Measurements from ENCODE around the gene INO80B. TPM values are rescaled to one million over a fixed set of nuclear protein-coding genes. Genes with fewer than 3 reads are reported as not detected.
A peak's percentile ranks its signal among the peaks of the same experiment; 100 is the strongest.

INO80B gene
- total and polyA plus RNA-seq, 2 donors (not counting 1 experiment from before 2014, with no cell fraction given) = 6.9 to 13.0 TPM

DNA sequence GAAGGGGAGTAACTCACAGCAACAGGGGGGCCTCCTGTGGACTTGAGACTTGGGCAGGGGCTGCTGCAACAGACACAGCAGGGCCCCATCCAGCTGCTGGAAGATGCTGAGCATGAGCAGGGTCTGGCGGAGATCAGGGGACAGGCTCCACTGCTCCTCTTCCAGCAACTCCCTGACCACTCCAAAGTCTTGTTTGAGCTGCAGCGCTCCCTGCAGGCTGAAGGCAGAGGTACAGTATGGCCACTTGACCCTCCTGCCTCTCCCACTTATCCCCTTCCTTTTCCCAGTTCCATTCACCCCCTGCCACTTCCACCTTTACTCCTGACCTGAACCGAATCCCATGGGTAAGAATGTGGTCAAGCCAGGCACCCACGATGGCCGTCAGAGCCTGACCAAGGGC is 20.0 kb downstream of the INO80B start:
- peaks cover 2% of the 10 kb centered on the region for H3K4me1 ChIP-seq (ENCODE audit: control insufficient read depth, extremely low read depth, insufficient read depth, low read length)
- TF ChIP-seq, protein P1, sequence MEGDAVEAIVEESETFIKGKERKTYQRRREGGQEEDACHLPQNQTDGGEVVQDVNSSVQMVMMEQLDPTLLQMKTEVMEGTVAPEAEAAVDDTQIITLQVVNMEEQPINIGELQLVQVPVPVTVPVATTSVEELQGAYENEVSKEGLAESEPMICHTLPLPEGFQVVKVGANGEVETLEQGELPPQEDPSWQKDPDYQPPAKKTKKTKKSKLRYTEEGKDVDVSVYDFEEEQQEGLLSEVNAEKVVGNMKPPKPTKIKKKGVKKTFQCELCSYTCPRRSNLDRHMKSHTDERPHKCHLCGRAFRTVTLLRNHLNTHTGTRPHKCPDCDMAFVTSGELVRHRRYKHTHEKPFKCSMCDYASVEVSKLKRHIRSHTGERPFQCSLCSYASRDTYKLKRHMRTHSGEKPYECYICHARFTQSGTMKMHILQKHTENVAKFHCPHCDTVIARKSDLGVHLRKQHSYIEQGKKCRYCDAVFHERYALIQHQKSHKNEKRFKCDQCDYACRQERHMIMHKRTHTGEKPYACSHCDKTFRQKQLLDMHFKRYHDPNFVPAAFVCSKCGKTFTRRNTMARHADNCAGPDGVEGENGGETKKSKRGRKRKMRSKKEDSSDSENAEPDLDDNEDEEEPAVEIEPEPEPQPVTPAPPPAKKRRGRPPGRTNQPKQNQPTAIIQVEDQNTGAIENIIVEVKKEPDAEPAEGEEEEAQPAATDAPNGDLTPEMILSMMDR (conservative IDR thresholded peaks at IDR 0.05 in 1 of 2, IDR thresholded peaks at IDR 0.05 in 1 of 2; ENCODE audit: low read depth in 1 of 2, low read length in 2 of 2) = peak; percentile 7 to 41
- no peak for TF ChIP-seq EZH2 (IDR thresholded peaks at IDR 0.05; ENCODE audit: low read length, missing control alignments)
- no peak overlapping the region for H2AFZ ChIP-seq (ENCODE audit: low read length)
- peaks cover 11% of the 10 kb centered on the region for H3K36me3 ChIP-seq (ENCODE audit: control insufficient read depth, insufficient read depth, low read length)
- no peak for DNase-seq (ENCODE audit: low read depth in 2 of 2)
- H3K27me3 ChIP-seq (ENCODE audit: control insufficient read depth, insufficient read depth, low read length) = no peaks in the 10 kb centered on the region
- no peaks in the 10 kb centered on the region for H4K20me1 ChIP-seq (ENCODE audit: control insufficient read depth, extremely low read depth, insufficient read depth, low read length)
- H3K27ac ChIP-seq (ENCODE audit: insufficient read depth, low read length) = no peak overlapping the region
- H3K9me3 ChIP-seq (ENCODE audit: control insufficient read depth, insufficient read depth, low read depth, low read length) = no peaks in the 10 kb centered on the region
- no peak overlapping the region for H3K4me2 ChIP-seq (ENCODE audit: extremely low read depth, insufficient read depth, low read length)
- H3K79me2 ChIP-seq (ENCODE audit: control insufficient read depth, insufficient read depth, low read length) = no peaks in the 10 kb centered on the region
- no peak overlapping the region for H3K4me3 ChIP-seq (replicated peaks in 1 of 4; ENCODE audit: control extremely low read depth in 1 of 4, insufficient read depth in 1 of 4, low read depth in 3 of 4, low read length in 4 of 4)
- H3K9ac ChIP-seq (ENCODE audit: insufficient read depth, low read length) = no peak overlapping the region

DNA sequence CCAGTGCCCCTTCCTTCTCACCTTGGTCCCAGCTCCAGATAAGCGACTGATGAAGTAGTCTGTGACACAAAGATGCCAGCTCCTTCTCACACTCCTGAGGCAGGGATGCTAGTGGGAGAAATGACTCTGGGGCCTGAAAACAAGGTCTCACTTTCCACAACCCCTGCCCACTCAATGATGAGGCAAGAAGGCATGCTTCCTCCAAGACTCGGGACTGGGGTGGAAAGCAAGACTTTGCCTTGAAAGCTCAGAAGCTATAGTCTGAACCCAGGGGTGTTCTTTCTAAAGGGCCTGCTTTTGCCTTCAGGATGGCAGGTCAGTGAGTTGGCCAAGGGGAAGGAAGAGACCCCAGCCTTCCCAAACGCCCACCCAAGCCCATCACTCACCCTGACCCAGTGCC is 26.5 kb downstream of the INO80B start:
- no peak overlapping the region for H3K9ac ChIP-seq (ENCODE audit: insufficient read depth, low read length)
- peak in 1 of 2 donors; percentile 11 for DNase-seq (ENCODE audit: low read depth in 2 of 2)
- H3K79me2 ChIP-seq (ENCODE audit: control insufficient read depth, insufficient read depth, low read length) = peaks cover 24% of the 10 kb centered on the region

DNA sequence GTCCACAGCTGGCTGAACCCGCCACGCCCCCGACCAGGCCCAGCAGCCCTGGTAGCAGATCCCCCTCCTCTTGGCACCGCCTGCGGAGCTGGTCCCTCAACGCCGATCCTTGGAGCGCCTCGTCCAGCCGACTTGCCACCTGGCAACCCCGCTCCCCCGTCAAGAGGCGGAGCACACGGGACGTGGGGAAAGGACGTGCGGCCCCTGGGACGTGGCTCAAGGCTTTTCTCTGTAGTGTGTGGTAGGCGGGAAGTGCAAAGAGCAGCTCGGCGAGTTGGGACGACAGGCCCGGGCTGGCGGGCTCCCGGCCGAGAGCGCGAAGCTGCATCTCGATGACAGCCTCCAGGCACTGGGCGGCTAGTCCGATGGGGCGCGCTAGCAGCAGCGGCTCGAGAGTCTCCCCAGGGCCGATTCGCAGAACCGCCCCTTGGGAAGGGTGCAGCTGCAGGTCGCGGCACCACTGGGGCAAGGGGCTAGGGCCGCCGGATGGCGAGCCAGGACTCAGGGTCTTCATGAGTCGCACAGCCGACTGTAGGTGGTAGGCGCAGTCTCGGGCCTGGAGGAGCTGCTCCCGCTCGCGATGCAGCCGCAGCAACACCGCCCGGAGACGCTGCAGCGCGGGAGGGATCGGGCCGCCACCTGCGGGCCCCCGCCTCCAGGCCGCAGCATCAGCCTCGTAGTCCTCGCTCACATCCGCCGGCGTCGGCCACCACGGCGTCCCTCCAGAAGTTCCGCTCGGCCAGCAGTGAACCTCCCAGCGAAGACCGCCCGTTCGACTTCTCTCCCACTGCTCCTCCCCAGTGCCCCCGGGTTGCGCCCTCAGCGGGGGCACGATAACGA is 27.3 kb downstream of the INO80B start:
- H3K79me2 ChIP-seq (ENCODE audit: control insufficient read depth, insufficient read depth, low read length) = peaks cover 24% of the 10 kb centered on the region

More for the DNA sequence above, 26.5 kb downstream of the INO80B start:
- Histone ChIP-seq H3K4me1 (ENCODE audit: control insufficient read depth, extremely low read depth, insufficient read depth, low read length) (peaks cover 8% of the 10 kb centered on the region), H3K36me3 (ENCODE audit: control insufficient read depth, insufficient read depth, low read length) (peaks cover 6% of the 10 kb centered on the region), H3K4me2 (ENCODE audit: extremely low read depth, insufficient read depth, low read length) (peak overlapping the region; percentile 92), H2AFZ (ENCODE audit: low read length) (no peak overlapping the region), H3K27me3 (ENCODE audit: control insufficient read depth, insufficient read depth, low read length) (no peaks in the 10 kb centered on the region), H3K9me3 (ENCODE audit: control insufficient read depth, insufficient read depth, low read depth, low read length) (no peaks in the 10 kb centered on the region), H3K27ac (ENCODE audit: insufficient read depth, low read length) (peak overlapping the region; percentile 85), H4K20me1 (ENCODE audit: control insufficient read depth, extremely low read depth, insufficient read depth, low read length) (no peaks in the 10 kb centered on the region), H3K4me3 (replicated peaks in 1 of 4; ENCODE audit: control extremely low read depth in 1 of 4, insufficient read depth in 1 of 4, low read depth in 3 of 4, low read length in 4 of 4) (peak overlapping the region; percentile 74 to 99 (median 86))
- TF ChIP-seq, protein P1 (conservative IDR thresholded peaks at IDR 0.05 in 1 of 2, IDR thresholded peaks at IDR 0.05 in 1 of 2; ENCODE audit: low read depth in 1 of 2, low read length in 2 of 2) = no peak
- TF ChIP-seq EZH2 (IDR thresholded peaks at IDR 0.05; ENCODE audit: low read length, missing control alignments) = no peak

More for the DNA sequence above, 27.3 kb downstream of the INO80B start:
- Histone ChIP-seq H4K20me1 (ENCODE audit: control insufficient read depth, extremely low read depth, insufficient read depth, low read length) (no peaks in the 10 kb centered on the region), H3K36me3 (ENCODE audit: control insufficient read depth, insufficient read depth, low read length) (peaks cover 8% of the 10 kb centered on the region), H3K4me3 (replicated peaks in 1 of 4; ENCODE audit: control extremely low read depth in 1 of 4, insufficient read depth in 1 of 4, low read depth in 3 of 4, low read length in 4 of 4) (peak overlapping the region; percentile 74 to 99 (median 86)), H3K4me1 (ENCODE audit: control insufficient read depth, extremely low read depth, insufficient read depth, low read length) (peaks cover 8% of the 10 kb centered on the region), H3K27me3 (ENCODE audit: control insufficient read depth, insufficient read depth, low read length) (no peaks in the 10 kb centered on the region), H3K9me3 (ENCODE audit: control insufficient read depth, insufficient read depth, low read depth, low read length) (no peaks in the 10 kb centered on the region), H3K27ac (ENCODE audit: insufficient read depth, low read length) (peak overlapping the region; percentile 85), H2AFZ (ENCODE audit: low read length) (peak overlapping the region; percentile 94), H3K9ac (ENCODE audit: insufficient read depth, low read length) (peak overlapping the region; percentile 74), H3K4me2 (ENCODE audit: extremely low read depth, insufficient read depth, low read length) (peak overlapping the region; percentile 92)
- peak in 1 of 2 donors; percentile 36 for DNase-seq (ENCODE audit: low read depth in 2 of 2)
- TF ChIP-seq, protein P1 (conservative IDR thresholded peaks at IDR 0.05 in 1 of 2, IDR thresholded peaks at IDR 0.05 in 1 of 2; ENCODE audit: low read depth in 1 of 2, low read length in 2 of 2) = no peak
- no peak for TF ChIP-seq EZH2 (IDR thresholded peaks at IDR 0.05; ENCODE audit: low read length, missing control alignments)

Measured in fibroblast of lung (primary cell).